Activated naive CD8-positive, alpha-beta T cell treated with anti-CD3 and anti-CD28 coated beads for 36 hours (primary cell): ENCODE data around the gene APOBEC3F. TPM values are rescaled to one million over a fixed set of nuclear protein-coding genes. Genes with fewer than 3 reads are reported as not detected.
"Not testable (repeated sequence)": the region's sequence is repeated elsewhere in the genome, so short reads cannot be mapped to it uniquely, and the experiment has no call there.

Experiments
- DNase-seq: peaks from one replicate; pipeline ENCODE4 v3.0.0; 2021
- H3K27ac Mint-ChIP-seq: one replicate; pipeline ENCODE4 v1.8.0; 2022; ENCODE audit warnings: mild to moderate bottlenecking, moderate library complexity, mixed read lengths
- H3K27me3 Mint-ChIP-seq: one replicate; pipeline ENCODE4 v1.8.0; 2022; ENCODE audit warnings: mild to moderate bottlenecking, mixed read lengths
- H3K36me3 Mint-ChIP-seq: one replicate; pipeline ENCODE4 v1.8.0; 2021; ENCODE audit warnings: mild to moderate bottlenecking, mixed read lengths
- H3K4me1 Mint-ChIP-seq: one replicate; pipeline ENCODE4 v1.8.0; 2021; ENCODE audit warnings: mixed read lengths
- H3K4me3 Mint-ChIP-seq: one replicate; pipeline ENCODE4 v1.8.0; 2022; ENCODE audit warnings: mild to moderate bottlenecking, moderate library complexity, mixed read lengths
- H3K9me3 Mint-ChIP-seq: one replicate; pipeline ENCODE4 v1.8.0; 2022; ENCODE audit warnings: mixed read lengths
- total RNA-seq, 2 experiments: library from RNA; stranded (reverse); gene quantifications; one replicate each; pipeline ENCODE4 v1.2.3, GENCODE V29; 2021

APOBEC3F gene
- total RNA-seq = 10 to 100 TPM; 19.4 to 20.4 TPM

DNA sequence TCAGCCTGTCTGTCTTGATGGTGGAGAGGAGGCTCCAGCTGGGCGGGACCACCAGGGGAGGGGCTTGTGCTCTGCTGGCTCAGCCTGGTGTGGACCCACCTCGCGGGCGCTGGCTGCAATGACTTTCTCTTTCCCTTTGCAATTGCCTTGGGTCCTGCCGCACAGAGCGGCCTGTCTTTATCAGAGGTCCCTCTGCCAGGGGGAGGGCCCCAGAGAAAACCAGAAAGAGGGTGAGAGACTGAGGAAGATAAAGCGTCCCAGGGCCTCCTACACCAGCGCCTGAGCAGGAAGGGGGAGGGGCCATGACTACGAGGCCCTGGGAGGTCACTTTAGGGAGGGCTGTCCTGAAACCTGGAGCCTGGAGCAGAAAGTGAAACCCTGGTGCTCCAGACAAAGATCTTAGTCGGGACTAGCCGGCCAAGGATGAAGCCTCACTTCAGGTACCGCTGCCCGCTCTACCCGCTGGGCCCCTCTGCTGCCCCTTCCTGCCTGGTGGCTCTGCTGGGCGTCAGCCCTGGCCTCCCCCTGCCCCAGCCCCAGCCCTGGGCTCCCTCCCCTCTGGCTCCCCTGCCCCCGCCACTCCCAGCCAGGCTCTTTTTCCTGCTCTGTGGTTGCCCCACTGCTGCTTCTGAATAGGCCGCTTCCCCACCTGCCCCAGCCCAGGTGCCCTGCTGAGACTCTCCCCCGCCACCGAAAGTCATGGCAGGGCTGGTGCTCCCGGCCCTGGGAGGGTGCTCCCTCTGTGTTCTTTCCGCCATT, at the start of gene APOBEC3F:
APOBEC3F (plus strand) TSS at position 327 of the 759 bp plus-strand sequence; CDS start at position 424, 97 bp downstream.
- not testable (repeated sequence) for H3K36me3 Mint-ChIP-seq

DNA sequence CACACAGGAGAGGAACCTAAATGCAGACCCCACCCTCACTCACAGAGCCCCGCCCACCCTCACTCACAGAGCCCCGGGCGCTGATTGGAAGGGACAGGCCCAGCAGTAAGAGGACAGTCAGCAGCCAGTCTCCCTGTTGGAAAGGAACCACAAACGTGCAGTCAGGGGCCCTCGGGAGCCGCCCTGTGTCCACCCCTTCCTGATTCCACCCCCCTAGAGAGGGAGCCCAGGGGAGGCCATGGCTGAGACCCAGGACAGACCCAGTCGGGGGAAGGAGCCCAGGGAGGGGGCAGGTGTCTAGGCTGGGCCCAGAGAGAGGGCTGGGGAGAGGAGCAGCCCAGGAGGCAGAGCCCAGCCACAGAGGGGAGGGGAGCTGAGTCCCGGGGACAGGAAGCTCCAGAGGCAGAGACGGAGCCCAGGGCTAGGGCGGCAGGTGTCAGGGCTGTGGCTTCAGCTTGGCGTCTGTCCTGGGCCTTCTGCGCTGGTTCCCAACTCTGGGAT, 47.7 kb upstream of the APOBEC3F start:
- not testable (repeated sequence) for H3K27me3 Mint-ChIP-seq, H3K36me3 Mint-ChIP-seq, DNase-seq, H3K4me3 Mint-ChIP-seq, H3K27ac Mint-ChIP-seq, H3K9me3 Mint-ChIP-seq
- peaks cover 16% of the 10 kb centered on the region for H3K4me1 Mint-ChIP-seq

More for the DNA sequence above, at the start of gene APOBEC3F:
- Mint-ChIP-seq H3K4me1 (peaks cover 40% of the 10 kb centered on the region), H3K4me3 (peak within 1 kb of the TSS; percentile 93), H3K27ac (peak within 1 kb of the TSS; percentile 92)
- peak; percentile 86 for DNase-seq
- H3K27me3 Mint-ChIP-seq, H3K9me3 Mint-ChIP-seq: not testable (repeated sequence)

GRCh38 chr22:38996105-38996504, 44.6 kb upstream of the APOBEC3F start:
- H3K27ac Mint-ChIP-seq = no peak overlapping the region

DNA sequence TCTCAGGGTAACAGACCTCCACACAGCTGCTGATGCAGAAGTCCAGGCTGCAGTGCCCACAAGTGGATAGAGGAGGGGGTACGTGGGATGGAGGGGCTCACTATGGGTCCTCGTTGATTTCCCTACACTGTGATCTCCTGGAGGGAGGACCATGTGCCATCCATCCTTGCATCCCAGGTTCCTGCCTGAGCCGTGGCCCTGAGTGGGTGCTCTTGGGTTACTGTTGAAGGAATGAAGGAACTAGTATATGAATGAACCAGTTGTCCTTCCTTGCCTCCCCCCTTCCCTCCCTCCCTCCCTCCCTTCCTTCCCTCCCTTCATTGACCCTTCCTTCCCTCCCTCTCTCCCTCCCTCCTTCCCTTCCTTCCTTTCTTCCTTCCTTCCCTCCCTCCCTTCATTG, 43.1 kb upstream of the APOBEC3F start:
- Mint-ChIP-seq H3K4me3 (no peak overlapping the region), H3K36me3 (no peaks in the 10 kb centered on the region)

More at GRCh38 chr22:38996105-38996504, 44.6 kb upstream of the APOBEC3F start:
- no peak overlapping the region for H3K4me3 Mint-ChIP-seq
- no peak for DNase-seq
- peaks cover 8% of the 10 kb centered on the region for H3K27me3 Mint-ChIP-seq
- H3K9me3 Mint-ChIP-seq = peaks cover 3% of the 10 kb centered on the region
- H3K36me3 Mint-ChIP-seq = no peaks in the 10 kb centered on the region
- peaks cover 4% of the 10 kb centered on the region for H3K4me1 Mint-ChIP-seq

GRCh38 chr22:39003165-39003638, 37.5 kb upstream of the APOBEC3F start:
- Mint-ChIP-seq H3K36me3 (no peaks in the 10 kb centered on the region), H3K4me3 (no peak overlapping the region), H3K27ac (peak overlapping the region; percentile 25), H3K9me3 (peaks cover under 1% of the 10 kb centered on the region), H3K27me3 (no peaks in the 10 kb centered on the region), H3K4me1 (peaks cover 10% of the 10 kb centered on the region)
- DNase-seq = peak; percentile 76

More for the DNA sequence above, 43.1 kb upstream of the APOBEC3F start:
- Mint-ChIP-seq H3K27me3 (peaks cover 8% of the 10 kb centered on the region), H3K27ac (no peak overlapping the region), H3K4me1 (peaks cover 4% of the 10 kb centered on the region), H3K9me3 (peaks cover 3% of the 10 kb centered on the region)
- no peak for DNase-seq

DNA sequence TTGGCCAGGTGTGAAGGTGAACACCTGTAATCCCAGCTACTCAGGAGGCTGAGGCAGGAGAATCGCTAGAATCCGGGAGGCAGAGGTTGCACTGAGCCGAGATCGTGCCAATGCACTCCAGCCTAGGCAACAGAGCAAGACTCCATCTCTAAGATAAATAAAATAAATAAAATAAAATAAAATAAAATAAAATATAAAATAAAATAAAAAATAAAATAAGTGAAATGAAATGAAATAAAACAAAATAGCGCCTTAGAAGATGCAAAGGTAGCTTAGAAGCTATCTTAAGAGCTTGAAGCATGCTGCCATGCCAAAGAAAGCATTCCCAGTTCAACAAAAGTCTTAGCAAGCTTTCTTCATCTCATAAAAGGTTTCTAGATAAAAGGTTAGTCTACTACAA, 33.5 kb upstream of the APOBEC3F start:
- no peaks in the 10 kb centered on the region for H3K9me3 Mint-ChIP-seq
- no peaks in the 10 kb centered on the region for H3K27me3 Mint-ChIP-seq
- H3K27ac Mint-ChIP-seq = no peak overlapping the region
- no peak for DNase-seq
- H3K4me3 Mint-ChIP-seq = no peak overlapping the region
- H3K4me1 Mint-ChIP-seq = peaks cover 10% of the 10 kb centered on the region
- no peaks in the 10 kb centered on the region for H3K36me3 Mint-ChIP-seq

- H3K36me3 Mint-ChIP-seq, DNase-seq, H3K27me3 Mint-ChIP-seq, H3K9me3 Mint-ChIP-seq, H3K27ac Mint-ChIP-seq, H3K4me1 Mint-ChIP-seq, H3K4me3 Mint-ChIP-seq: not testable (repeated sequence)
Measured at GRCh38 chr22:39008271-39008850, 32.3 kb upstream of the APOBEC3F start.

- Mint-ChIP-seq H3K36me3 (no peaks in the 10 kb centered on the region), H3K27me3 (no peaks in the 10 kb centered on the region), H3K9me3 (no peaks in the 10 kb centered on the region), H3K4me3 (no peak overlapping the region), H3K4me1 (peaks cover 23% of the 10 kb centered on the region), H3K27ac (no peak overlapping the region)
- DNase-seq = no peak
Measured at GRCh38 chr22:39010946-39011345, 29.7 kb upstream of the APOBEC3F start.

GRCh38 chr22:39012533-39013511, 27.8 kb upstream of the APOBEC3F start:
- Mint-ChIP-seq H3K4me1 (peaks cover 29% of the 10 kb centered on the region), H3K36me3 (no peaks in the 10 kb centered on the region), H3K9me3 (no peaks in the 10 kb centered on the region), H3K27ac (no peak overlapping the region), H3K4me3 (no peak overlapping the region), H3K27me3 (no peaks in the 10 kb centered on the region)
- no peak for DNase-seq

- H3K36me3 Mint-ChIP-seq, H3K9me3 Mint-ChIP-seq, DNase-seq, H3K27me3 Mint-ChIP-seq: not testable (repeated sequence)
- peak overlapping the region; percentile 97 for H3K4me3 Mint-ChIP-seq
- peak overlapping the region; percentile 96 for H3K27ac Mint-ChIP-seq
- H3K4me1 Mint-ChIP-seq = peaks cover 29% of the 10 kb centered on the region
Measured at GRCh38 chr22:39013561-39013941, 27.1 kb upstream of the APOBEC3F start.

GRCh38 chr22:39013942-39014722, 26.5 kb upstream of the APOBEC3F start, which contains the start of gene APOBEC3C:
Gene APOBEC3C, plus strand, starts transcription at chr22:39014257. Its CDS starts 106 bp downstream, at chr22:39014363.
- H3K27me3 Mint-ChIP-seq = no peaks in the 10 kb centered on the region
- peak within 1 kb of the TSS; percentile 96 for H3K27ac Mint-ChIP-seq
- H3K9me3 Mint-ChIP-seq = no peaks in the 10 kb centered on the region
- H3K4me1 Mint-ChIP-seq = peaks cover 30% of the 10 kb centered on the region
- no peaks in the 10 kb centered on the region for H3K36me3 Mint-ChIP-seq
- peak within 1 kb of the TSS; percentile 97 for H3K4me3 Mint-ChIP-seq
- DNase-seq = peak; percentile 83

DNA sequence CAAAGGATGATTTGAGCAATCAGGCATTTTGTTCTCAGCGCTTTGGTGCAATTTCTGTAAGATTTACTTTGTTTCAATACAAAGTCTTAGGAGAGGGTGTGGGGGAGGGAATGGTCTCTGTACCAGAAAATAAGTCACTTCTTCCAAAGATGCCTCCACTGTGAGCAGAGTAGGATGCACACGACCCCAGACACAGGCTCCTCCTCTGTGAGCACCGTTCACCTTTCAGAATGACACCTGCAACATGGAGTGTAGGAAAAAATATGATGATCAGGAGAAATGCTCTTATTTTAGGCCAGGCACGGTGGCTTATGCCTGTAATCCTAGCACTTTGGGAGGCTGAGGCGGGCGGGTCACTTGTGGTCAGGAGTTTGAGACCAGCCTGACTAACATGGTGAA, 25.9 kb upstream of the APOBEC3F start:
- H3K9me3 Mint-ChIP-seq, H3K36me3 Mint-ChIP-seq, H3K27me3 Mint-ChIP-seq, DNase-seq: not testable (repeated sequence)
- H3K4me1 Mint-ChIP-seq = peaks cover 30% of the 10 kb centered on the region
- peak overlapping the region; percentile 97 for H3K4me3 Mint-ChIP-seq
- H3K27ac Mint-ChIP-seq = peak overlapping the region; percentile 96

- peaks cover 35% of the 10 kb centered on the region for H3K4me1 Mint-ChIP-seq
- no peaks in the 10 kb centered on the region for H3K9me3 Mint-ChIP-seq
- peak overlapping the region; percentile 49 for H3K27ac Mint-ChIP-seq
- peaks cover 3% of the 10 kb centered on the region for H3K36me3 Mint-ChIP-seq
- no peak overlapping the region for H3K4me3 Mint-ChIP-seq
- no peak for DNase-seq
- no peaks in the 10 kb centered on the region for H3K27me3 Mint-ChIP-seq
Measured at GRCh38 chr22:39016592-39016991, 24.1 kb upstream of the APOBEC3F start.
